Smooth muscle cell (in vitro differentiated cells): ENCODE data around the gene PTGES3. TPM values are rescaled to one million over a fixed set of nuclear protein-coding genes. Genes with fewer than 3 reads are reported as not detected.

ENCODE experiments used
- DNase-seq: peaks from one replicate; lab custom pipeline; 2025; ENCODE audit not compliant: unreplicated experiment; lab: John Stamatoyannopoulos, UW
- H2AFZ ChIP-seq: fragments of 200-600 bp; sonication (generic); 2 replicates; pipeline ENCODE4 v1.6.0; 2016; ENCODE audit warnings: antibody characterized with exemption, low read depth, mild to moderate bottlenecking
- H3F3A ChIP-seq: fragments of 200-600 bp; sonication (generic); 2 replicates; pipeline ENCODE4 v1.6.0; 2017; ENCODE audit warnings: antibody characterized with exemption, low read depth
- H3K27ac ChIP-seq: fragments of 200-600 bp; sonication (generic); 2 replicates; pipeline ENCODE4 v1.5.1; 2016; ENCODE audit warnings: low read depth, mild to moderate bottlenecking
- H3K27me3 ChIP-seq: fragments of 200-600 bp; sonication (generic); 2 replicates; pipeline ENCODE4 v1.6.1; 2016; ENCODE audit warnings: low read depth, mild to moderate bottlenecking
- H3K36me3 ChIP-seq: fragments of 200-600 bp; sonication (generic); 2 replicates; pipeline ENCODE4 v1.5.1; 2016; ENCODE audit warnings: low read depth
- H3K4me1 ChIP-seq: fragments of 200-600 bp; sonication (generic); 2 replicates; pipeline ENCODE4 v1.5.1; 2016; ENCODE audit warnings: low read depth
- H3K4me2 ChIP-seq: fragments of 200-600 bp; sonication (generic); 2 replicates; pipeline ENCODE4 v1.6.0; 2016; ENCODE audit warnings: mild to moderate bottlenecking
- H3K4me3 ChIP-seq: fragments of 200-600 bp; sonication (generic); 2 replicates; pipeline ENCODE4 v1.5.1; 2016; ENCODE audit warnings: mild to moderate bottlenecking
- H3K79me2 ChIP-seq: fragments of 200-600 bp; sonication (generic); 2 replicates; pipeline ENCODE4 v1.6.0; 2016; ENCODE audit warnings: low read depth, mild to moderate bottlenecking
- H3K9ac ChIP-seq: fragments of 200-600 bp; sonication (generic); 2 replicates; pipeline ENCODE4 v1.6.0; 2016; ENCODE audit warnings: low read depth
- H3K9me3 ChIP-seq: fragments of 200-600 bp; sonication (generic); replicated peaks from 2 replicates; pipeline ENCODE4 v1.5.1; 2016; ENCODE audit warnings: low read depth
- H4K20me1 ChIP-seq: fragments of 200-600 bp; sonication (generic); 2 replicates; pipeline ENCODE4 v1.6.0; 2016; ENCODE audit warnings: low read depth
- CTCF ChIP-seq: fragments of 200-600 bp; sonication (generic); IDR thresholded peaks from 2 replicates; pipeline ENCODE4 v1.5.1; 2017; ENCODE audit warnings: borderline replicate concordance, mild to moderate bottlenecking, antibody characterized with exemption; ENCODE audit not compliant: insufficient read depth, poor library complexity, severe bottlenecking
- WGBS: methylation state at CpG from one replicate; pipeline ENCODE4 v1.1.7; 2016; ENCODE audit warnings: low lambda C conversion rate; 5-methylcytosine and 5-hydroxymethylcytosine counted together
- polyA plus RNA-seq: library from polyadenylated mRNA; unstranded; fragments of >200 nt; fragmentation: Nextera tagmentation; extraction: Ambion mirVana; gene quantifications from 2 replicates; pipeline ENCODE4 v1.2.1, GENCODE V29; 2016
- total RNA-seq: library from RNA; depleted of rRNA; stranded (reverse); fragments of >200 nt; gene quantifications from 2 replicates; pipeline ENCODE4 v1.2.3, GENCODE V29; 2014

The PTGES3 gene
- total and polyA plus RNA-seq, 2 experiments from 2014 or later = 128 to 160 TPM

- no peaks in the 10 kb centered on the region for H3K36me3 ChIP-seq
- H3F3A ChIP-seq = peaks cover 24% of the 10 kb centered on the region
- peak overlapping the region; percentile 95 for H3K4me2 ChIP-seq
- H3K9ac ChIP-seq = peak overlapping the region; percentile 23
- H3K27ac ChIP-seq = peak overlapping the region; percentile 89
- no peak overlapping the region for H2AFZ ChIP-seq
- H3K27me3 ChIP-seq = no peaks in the 10 kb centered on the region
- H3K4me3 ChIP-seq = no peak overlapping the region
- H4K20me1 ChIP-seq = peaks cover 84% of the 10 kb centered on the region
- peaks cover 78% of the 10 kb centered on the region for H3K79me2 ChIP-seq
- no peaks in the 10 kb centered on the region for H3K9me3 ChIP-seq
- TF ChIP-seq CTCF = no peak
- DNase-seq = no peak
- 66% methylated on average over 2 of the region's 2 CpGs for WGBS
- peaks cover 49% of the 10 kb centered on the region for H3K4me1 ChIP-seq
Measured at GRCh38 chr12:56721216-56721615, 33.1 kb upstream of the PTGES3 start.

GRCh38 chr12:56720731-56721151 is 32.7 kb upstream of the PTGES3 start:
- no peak overlapping the region for H3K9ac ChIP-seq
- no peak overlapping the region for H2AFZ ChIP-seq
- H3K36me3 ChIP-seq = no peaks in the 10 kb centered on the region
- H3K4me3 ChIP-seq = no peak overlapping the region
- TF ChIP-seq CTCF = no peak
- H3K4me2 ChIP-seq = peak overlapping the region; percentile 95
- H3K4me1 ChIP-seq = peaks cover 45% of the 10 kb centered on the region
- H3F3A ChIP-seq = peaks cover 24% of the 10 kb centered on the region
- peaks cover 89% of the 10 kb centered on the region for H4K20me1 ChIP-seq
- peak overlapping the region; percentile 89 for H3K27ac ChIP-seq
- no peak for DNase-seq
- H3K27me3 ChIP-seq = no peaks in the 10 kb centered on the region
- 95% methylated on average over 1 of the region's 1 CpG for WGBS
- no peaks in the 10 kb centered on the region for H3K9me3 ChIP-seq
- H3K79me2 ChIP-seq = peaks cover 83% of the 10 kb centered on the region

- H3K4me1 ChIP-seq = peaks cover 42% of the 10 kb centered on the region
Measured at GRCh38 chr12:56719056-56719455, 31.0 kb upstream of the PTGES3 start.

More at GRCh38 chr12:56719056-56719455, 31.0 kb upstream of the PTGES3 start:
- H3K27ac ChIP-seq = peak overlapping the region; percentile 45
- no peaks in the 10 kb centered on the region for H3K9me3 ChIP-seq
- no peak for DNase-seq
- H2AFZ ChIP-seq = no peak overlapping the region
- no peaks in the 10 kb centered on the region for H3K27me3 ChIP-seq
- H3K36me3 ChIP-seq = no peaks in the 10 kb centered on the region
- H3K4me3 ChIP-seq = no peak overlapping the region
- H3F3A ChIP-seq = peaks cover 29% of the 10 kb centered on the region
- no peak overlapping the region for H3K4me2 ChIP-seq
- peaks cover 82% of the 10 kb centered on the region for H3K79me2 ChIP-seq
- H3K9ac ChIP-seq = no peak overlapping the region
- H4K20me1 ChIP-seq = peaks cover 99% of the 10 kb centered on the region
- TF ChIP-seq CTCF = no peak
